Ishikawa (cell line): ENCODE measurements around the gene EYS.

Experiments used
- CEBPB ChIP-seq: IDR thresholded peaks from 2 replicates; pipeline ENCODE4 v1.6.1; 2012
- CREB1 ChIP-seq: IDR thresholded peaks from 2 replicates; pipeline ENCODE4 v1.6.1; 2012; ENCODE audit warnings: low read depth
- EGR1 ChIP-seq: IDR thresholded peaks from 2 replicates; pipeline ENCODE4 v1.6.1; 2012
- EP300 ChIP-seq: IDR thresholded peaks from 2 replicates; pipeline ENCODE4 v1.6.1; 2012; ENCODE audit warnings: borderline replicate concordance
- FOXM1 ChIP-seq: IDR thresholded peaks from 2 replicates; pipeline ENCODE4 v1.6.1; 2012; ENCODE audit warnings: low read depth, borderline replicate concordance
- MAX ChIP-seq: IDR thresholded peaks from 2 replicates; pipeline ENCODE4 v1.6.1; 2012
- NFIC ChIP-seq: IDR thresholded peaks from 2 replicates; pipeline ENCODE4 v1.6.1; 2012
- RAD21 ChIP-seq: IDR thresholded peaks from 2 replicates; pipeline ENCODE4 v1.6.1; 2012; ENCODE audit warnings: low read depth
- REST ChIP-seq: IDR thresholded peaks from 2 replicates; pipeline ENCODE4 v1.6.1; 2012; ENCODE audit warnings: low read depth, mild to moderate bottlenecking
- TAF1 ChIP-seq: IDR thresholded peaks from 2 replicates; pipeline ENCODE4 v1.6.1; 2012; ENCODE audit warnings: low read depth, mild to moderate bottlenecking
- TCF12 ChIP-seq: IDR thresholded peaks from 2 replicates; pipeline ENCODE4 v1.6.1; 2012; ENCODE audit warnings: low read depth
- TEAD4 ChIP-seq: IDR thresholded peaks from 2 replicates; pipeline ENCODE4 v1.6.1; 2012
- YY1 ChIP-seq: IDR thresholded peaks from 2 replicates; pipeline ENCODE4 v1.6.1; 2012; ENCODE audit warnings: low read depth
- ZBTB7A ChIP-seq: IDR thresholded peaks from 2 replicates; pipeline ENCODE4 v1.6.1; 2012; ENCODE audit warnings: low read depth
- TF ChIP-seq, protein P1 (sequence below): IDR thresholded peaks from 2 replicates; pipeline ENCODE4 v1.6.1; 2012

The EYS gene

GRCh38 chr6:63765828-63766227, 1941.2 kb downstream of the EYS start:
- TF ChIP-seq ZBTB7A (no peak), NFIC (no peak), FOXM1 (no peak), CEBPB (no peak), TAF1 (no peak), TCF12 (no peak), CREB1 (no peak), REST (no peak), EP300 (no peak)
- TF ChIP-seq, protein P1, sequence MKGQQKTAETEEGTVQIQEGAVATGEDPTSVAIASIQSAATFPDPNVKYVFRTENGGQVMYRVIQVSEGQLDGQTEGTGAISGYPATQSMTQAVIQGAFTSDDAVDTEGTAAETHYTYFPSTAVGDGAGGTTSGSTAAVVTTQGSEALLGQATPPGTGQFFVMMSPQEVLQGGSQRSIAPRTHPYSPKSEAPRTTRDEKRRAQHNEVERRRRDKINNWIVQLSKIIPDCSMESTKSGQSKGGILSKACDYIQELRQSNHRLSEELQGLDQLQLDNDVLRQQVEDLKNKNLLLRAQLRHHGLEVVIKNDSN = no peak

DNA sequence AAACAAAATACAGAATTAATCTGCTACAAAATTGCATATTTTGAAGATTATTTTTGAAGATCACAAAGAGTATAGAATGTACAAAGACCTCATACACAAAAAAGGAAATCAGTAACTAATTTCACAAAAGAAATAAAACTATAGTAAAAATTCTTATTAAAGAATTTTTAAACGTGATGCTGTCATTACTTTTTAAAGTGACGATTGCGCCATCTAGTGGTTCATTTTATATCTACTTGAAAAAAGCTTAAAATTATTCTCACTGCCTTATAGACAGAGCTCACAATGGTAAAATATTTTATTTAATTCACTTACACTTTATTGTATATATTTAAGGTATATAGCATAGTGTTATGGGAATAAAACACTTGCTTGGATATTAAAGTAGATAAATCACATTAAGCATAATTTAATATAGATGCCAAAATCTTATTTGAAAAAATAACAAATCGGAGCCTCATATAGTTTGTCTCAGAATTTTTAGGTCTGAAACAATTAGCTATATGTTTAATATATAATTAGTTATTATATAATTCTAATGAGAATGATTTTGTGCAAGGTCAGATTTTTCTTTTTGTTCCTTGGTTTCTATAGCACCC, 1942.6 kb downstream of the EYS start:
- TF ChIP-seq, protein P1 = no peak
- TF ChIP-seq RAD21 = peak; percentile 50

- TF ChIP-seq TCF12 (no peak), TAF1 (no peak), REST (no peak), MAX (no peak)
These were observed 1946.8 kb downstream of the EYS start for GRCh38 chr6:63760199-63760598.

DNA sequence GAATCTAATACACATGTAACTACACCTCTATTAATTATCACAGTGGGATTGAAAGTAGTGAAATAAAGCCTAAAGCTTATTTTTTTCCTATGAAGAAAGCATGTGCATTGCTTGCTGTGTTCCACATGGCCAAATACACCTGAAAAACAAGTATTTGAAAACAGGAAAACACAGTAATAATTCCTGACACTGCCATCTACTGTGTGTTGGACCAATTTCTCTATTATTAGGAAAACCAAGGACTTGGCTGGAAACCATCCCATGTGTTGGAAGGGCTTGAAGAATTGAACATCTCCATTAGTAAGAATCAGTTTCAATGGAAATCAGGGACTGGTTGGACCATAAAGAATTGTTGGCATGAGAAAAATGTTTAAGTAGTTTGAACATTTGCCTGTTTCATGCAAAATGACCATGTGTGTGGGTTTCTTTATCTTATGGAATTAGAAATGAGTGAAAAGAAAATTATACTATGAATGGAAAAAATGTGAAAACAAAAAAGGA, 1947.4 kb downstream of the EYS start:
- TF ChIP-seq REST = no peak
- no peak for TF ChIP-seq TAF1
- no peak for TF ChIP-seq RAD21
- TF ChIP-seq NFIC = no peak
- TF ChIP-seq MAX = no peak
- TF ChIP-seq EGR1 = no peak
- no peak for TF ChIP-seq FOXM1
- TF ChIP-seq TEAD4 = no peak
- TF ChIP-seq, protein P1 = no peak
- TF ChIP-seq TCF12 = no peak
- TF ChIP-seq CREB1 = no peak
- TF ChIP-seq ZBTB7A = no peak
- TF ChIP-seq YY1 = no peak

DNA sequence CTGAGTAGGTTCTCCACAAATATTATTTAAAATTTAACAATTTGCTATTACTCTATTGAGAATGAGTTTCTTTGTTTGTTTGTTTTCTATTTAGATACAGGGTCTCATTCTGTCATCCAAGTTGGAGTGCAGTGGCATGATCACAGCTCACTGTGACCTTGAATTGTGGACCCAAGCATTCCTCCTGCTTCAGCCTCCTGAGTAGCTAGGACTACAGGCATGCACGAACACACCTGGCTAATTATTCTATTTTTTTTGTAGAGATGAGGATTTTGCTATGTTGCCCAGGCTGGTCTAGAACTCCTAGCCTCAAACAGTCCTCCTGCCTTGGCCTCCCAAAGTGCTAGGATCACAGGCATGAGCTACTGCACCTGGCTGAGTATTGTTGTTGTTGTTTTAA, 1949.2 kb downstream of the EYS start:
- no peak for TF ChIP-seq TEAD4
